Ishikawa (cell line): Measurements from ENCODE around the gene SEPTIN5.
A peak's percentile ranks its signal among the peaks of the same experiment; 100 is the strongest.

ENCODE experiments used
- CEBPB ChIP-seq: IDR thresholded peaks from 2 replicates; pipeline ENCODE4 v1.6.1; 2012
- CREB1 ChIP-seq: IDR thresholded peaks from 2 replicates; pipeline ENCODE4 v1.6.1; 2012; ENCODE audit warnings: low read depth
- EGR1 ChIP-seq: IDR thresholded peaks from 2 replicates; pipeline ENCODE4 v1.6.1; 2012
- EP300 ChIP-seq: IDR thresholded peaks from 2 replicates; pipeline ENCODE4 v1.6.1; 2012; ENCODE audit warnings: borderline replicate concordance
- FOXM1 ChIP-seq: IDR thresholded peaks from 2 replicates; pipeline ENCODE4 v1.6.1; 2012; ENCODE audit warnings: low read depth, borderline replicate concordance
- NFIC ChIP-seq: IDR thresholded peaks from 2 replicates; pipeline ENCODE4 v1.6.1; 2012
- RAD21 ChIP-seq: IDR thresholded peaks from 2 replicates; pipeline ENCODE4 v1.6.1; 2012; ENCODE audit warnings: low read depth
- TAF1 ChIP-seq: IDR thresholded peaks from 2 replicates; pipeline ENCODE4 v1.6.1; 2012; ENCODE audit warnings: low read depth, mild to moderate bottlenecking
- TCF12 ChIP-seq: IDR thresholded peaks from 2 replicates; pipeline ENCODE4 v1.6.1; 2012; ENCODE audit warnings: low read depth
- YY1 ChIP-seq: IDR thresholded peaks from 2 replicates; pipeline ENCODE4 v1.6.1; 2012; ENCODE audit warnings: low read depth
- ZBTB7A ChIP-seq: IDR thresholded peaks from 2 replicates; pipeline ENCODE4 v1.6.1; 2012; ENCODE audit warnings: low read depth
- TF ChIP-seq, protein P1 (sequence below): IDR thresholded peaks from 2 replicates; pipeline ENCODE4 v1.6.1; 2012
- TF ChIP-seq, protein P2 (sequence below): IDR thresholded peaks from 2 replicates; pipeline ENCODE4 v1.6.1; 2012; ENCODE audit warnings: low read depth, mild to moderate bottlenecking

- TF ChIP-seq, protein P1, sequence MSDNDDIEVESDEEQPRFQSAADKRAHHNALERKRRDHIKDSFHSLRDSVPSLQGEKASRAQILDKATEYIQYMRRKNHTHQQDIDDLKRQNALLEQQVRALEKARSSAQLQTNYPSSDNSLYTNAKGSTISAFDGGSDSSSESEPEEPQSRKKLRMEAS, result no peak; the same call in 1 of the 2 replicates
- no peak; the same call in none of the 2 replicates for TF ChIP-seq EGR1
- TF ChIP-seq, protein P2, sequence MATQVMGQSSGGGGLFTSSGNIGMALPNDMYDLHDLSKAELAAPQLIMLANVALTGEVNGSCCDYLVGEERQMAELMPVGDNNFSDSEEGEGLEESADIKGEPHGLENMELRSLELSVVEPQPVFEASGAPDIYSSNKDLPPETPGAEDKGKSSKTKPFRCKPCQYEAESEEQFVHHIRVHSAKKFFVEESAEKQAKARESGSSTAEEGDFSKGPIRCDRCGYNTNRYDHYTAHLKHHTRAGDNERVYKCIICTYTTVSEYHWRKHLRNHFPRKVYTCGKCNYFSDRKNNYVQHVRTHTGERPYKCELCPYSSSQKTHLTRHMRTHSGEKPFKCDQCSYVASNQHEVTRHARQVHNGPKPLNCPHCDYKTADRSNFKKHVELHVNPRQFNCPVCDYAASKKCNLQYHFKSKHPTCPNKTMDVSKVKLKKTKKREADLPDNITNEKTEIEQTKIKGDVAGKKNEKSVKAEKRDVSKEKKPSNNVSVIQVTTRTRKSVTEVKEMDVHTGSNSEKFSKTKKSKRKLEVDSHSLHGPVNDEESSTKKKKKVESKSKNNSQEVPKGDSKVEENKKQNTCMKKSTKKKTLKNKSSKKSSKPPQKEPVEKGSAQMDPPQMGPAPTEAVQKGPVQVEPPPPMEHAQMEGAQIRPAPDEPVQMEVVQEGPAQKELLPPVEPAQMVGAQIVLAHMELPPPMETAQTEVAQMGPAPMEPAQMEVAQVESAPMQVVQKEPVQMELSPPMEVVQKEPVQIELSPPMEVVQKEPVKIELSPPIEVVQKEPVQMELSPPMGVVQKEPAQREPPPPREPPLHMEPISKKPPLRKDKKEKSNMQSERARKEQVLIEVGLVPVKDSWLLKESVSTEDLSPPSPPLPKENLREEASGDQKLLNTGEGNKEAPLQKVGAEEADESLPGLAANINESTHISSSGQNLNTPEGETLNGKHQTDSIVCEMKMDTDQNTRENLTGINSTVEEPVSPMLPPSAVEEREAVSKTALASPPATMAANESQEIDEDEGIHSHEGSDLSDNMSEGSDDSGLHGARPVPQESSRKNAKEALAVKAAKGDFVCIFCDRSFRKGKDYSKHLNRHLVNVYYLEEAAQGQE, result no peak
- TF ChIP-seq CREB1, result no peak
- TF ChIP-seq FOXM1, result no peak
- TF ChIP-seq NFIC, result no peak
- no peak for TF ChIP-seq RAD21
- no peak for TF ChIP-seq TCF12
- TF ChIP-seq CEBPB, result no peak
- no peak for TF ChIP-seq YY1
- TF ChIP-seq EP300, result no peak
- TF ChIP-seq TAF1, result no peak
- TF ChIP-seq ZBTB7A, result peak; percentile 81; the same call in 1 of the 2 replicates
These were observed at the start of gene SEPTIN5 for GRCh38 chr22:19714312-19715187.
